HG02678 (cell line): ENCODE results near the gene PAK4.
"Not testable (repeated sequence)": the region's sequence is repeated elsewhere in the genome, so short reads cannot be mapped to it uniquely, and the experiment has no call there.

Experiments
- ATAC-seq: cut with Tn5 transposase; IDR thresholded peaks from one replicate; pipeline ENCODE4 v1.9.1; 2021; ENCODE audit warnings: mild to moderate bottlenecking, moderate library complexity; ENCODE audit not compliant: unreplicated experiment

Gene PAK4

DNA sequence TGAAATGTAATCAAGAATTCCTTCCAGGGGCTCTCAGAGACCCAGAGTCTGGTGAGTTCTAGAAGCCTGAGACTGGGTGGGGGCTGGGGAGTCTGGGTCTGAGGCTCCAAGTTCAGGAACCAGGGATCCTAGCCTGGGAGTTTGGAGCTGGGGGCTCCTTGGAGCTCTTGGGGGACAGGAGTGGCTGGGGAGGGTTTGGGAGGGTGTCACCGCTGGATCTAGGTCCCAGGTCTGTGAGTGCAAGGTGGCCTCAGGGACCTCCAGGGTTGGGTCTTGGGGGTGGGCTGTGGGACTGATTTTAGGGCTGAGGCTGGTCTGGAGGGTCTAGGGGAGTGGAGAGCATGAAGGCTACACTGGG lies 77.4 kb downstream of the PAK4 start:
- no peak for ATAC-seq

- ATAC-seq: no peak
These were observed 78.1 kb downstream of the PAK4 start, which contains the start of gene SYCN for GRCh38 chr19:39203372-39204341. Gene SYCN (minus strand): TSS chr19:39204263. CDS start chr19:39204254, 9 bp downstream.

- ATAC-seq: no peak
These were observed 79.8 kb downstream of the PAK4 start for GRCh38 chr19:39205449-39205764.

GRCh38 chr19:39206122-39206521 lies 80.5 kb downstream of the PAK4 start:
- no peak for ATAC-seq

DNA sequence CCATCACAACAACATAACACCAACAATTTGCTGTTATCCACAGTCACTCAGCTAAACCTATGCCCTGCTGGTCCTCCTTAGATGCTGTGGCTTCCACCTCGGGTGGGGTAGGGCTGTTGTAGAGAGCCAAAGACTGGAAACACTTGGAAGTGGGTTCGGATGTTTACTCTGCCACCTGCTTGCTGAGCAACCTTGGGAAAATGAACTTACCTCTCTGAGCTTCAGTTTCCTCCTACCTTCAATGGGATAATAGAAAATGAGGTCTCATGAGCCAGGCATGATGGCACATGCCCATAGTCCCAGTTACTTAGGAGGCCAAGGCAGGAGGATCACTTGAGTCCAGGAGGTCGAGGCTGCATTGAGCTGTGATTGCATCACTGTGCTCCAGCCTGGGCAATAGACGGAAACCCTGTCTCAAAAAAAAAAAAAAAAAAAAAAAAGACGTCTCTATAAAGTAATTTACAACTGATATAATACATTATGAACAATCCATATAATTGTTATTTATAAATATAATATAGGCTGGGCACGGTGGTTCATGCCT lies 81.8 kb downstream of the PAK4 start:
- no peak for ATAC-seq

DNA sequence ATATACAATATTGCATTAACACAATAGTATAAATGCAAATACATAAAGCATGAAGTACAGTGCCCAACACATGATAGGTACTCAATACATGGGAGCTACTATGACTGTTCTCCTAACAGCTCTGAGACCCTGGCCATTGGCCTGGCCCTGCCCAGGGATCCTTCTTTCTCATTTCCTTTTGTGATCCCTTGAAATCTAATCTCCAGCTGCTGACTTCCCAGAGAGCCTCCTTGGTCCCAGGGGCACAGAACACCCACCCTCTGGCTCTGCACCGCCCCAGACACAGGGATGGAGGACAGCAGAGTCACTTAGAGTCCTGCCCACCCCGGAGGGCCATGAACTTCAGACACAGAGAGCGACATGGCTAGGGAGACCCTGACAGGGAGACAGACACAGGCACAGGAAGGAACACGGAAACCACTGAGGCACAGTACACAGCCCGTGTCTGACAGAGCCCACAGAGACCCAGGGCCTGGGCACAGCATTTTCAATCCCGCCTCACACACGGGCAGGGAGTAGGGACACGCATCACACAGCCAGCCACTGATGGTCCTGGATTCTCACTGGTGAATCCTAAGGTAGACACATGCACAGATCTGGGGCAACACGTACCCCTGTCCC lies 82.7 kb downstream of the PAK4 start:
- no peak for ATAC-seq

DNA sequence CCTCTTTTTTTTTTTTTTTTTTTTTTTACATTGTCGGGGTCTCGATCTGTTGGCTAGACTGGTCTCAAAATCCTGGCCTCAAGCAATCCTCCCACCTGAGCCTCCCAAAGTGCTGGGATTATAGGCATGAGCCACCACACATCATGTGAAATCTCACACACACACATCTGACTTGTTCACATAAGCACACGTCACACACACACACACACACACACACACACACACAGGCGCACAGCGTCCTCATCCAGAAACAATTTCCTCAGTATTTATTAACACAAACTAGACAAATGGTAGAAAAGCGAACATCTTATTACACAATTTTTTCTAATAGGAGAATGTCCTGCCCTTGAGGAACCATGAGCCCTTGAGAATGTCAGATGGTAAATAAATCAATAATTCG lies 83.6 kb downstream of the PAK4 start:
- no peak for ATAC-seq

GRCh38 chr19:39211731-39212374 lies 86.3 kb downstream of the PAK4 start:
- ATAC-seq: no peak

DNA sequence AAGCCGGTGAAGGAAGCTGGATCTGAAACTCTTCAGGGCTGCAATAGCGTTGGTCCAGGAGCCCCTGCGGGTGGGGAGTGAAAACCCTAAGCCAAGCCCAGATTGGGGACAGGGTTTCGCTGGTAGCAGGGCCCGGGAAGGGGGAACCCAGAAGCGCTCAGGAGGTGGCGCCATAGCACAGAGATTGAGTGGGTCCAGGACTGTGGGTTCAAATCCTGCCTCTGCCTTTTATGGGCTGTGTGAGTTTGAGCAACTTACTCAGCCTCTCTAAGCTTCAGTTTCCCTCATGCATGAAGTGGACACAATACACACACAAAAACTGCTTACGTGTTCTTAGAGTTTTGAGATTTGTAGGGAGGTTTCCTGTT lies 86.8 kb downstream of the PAK4 start:
- ATAC-seq: no peak

GRCh38 chr19:39215323-39215722 lies 89.7 kb downstream of the PAK4 start:
- ATAC-seq: not testable (repeated sequence)

DNA sequence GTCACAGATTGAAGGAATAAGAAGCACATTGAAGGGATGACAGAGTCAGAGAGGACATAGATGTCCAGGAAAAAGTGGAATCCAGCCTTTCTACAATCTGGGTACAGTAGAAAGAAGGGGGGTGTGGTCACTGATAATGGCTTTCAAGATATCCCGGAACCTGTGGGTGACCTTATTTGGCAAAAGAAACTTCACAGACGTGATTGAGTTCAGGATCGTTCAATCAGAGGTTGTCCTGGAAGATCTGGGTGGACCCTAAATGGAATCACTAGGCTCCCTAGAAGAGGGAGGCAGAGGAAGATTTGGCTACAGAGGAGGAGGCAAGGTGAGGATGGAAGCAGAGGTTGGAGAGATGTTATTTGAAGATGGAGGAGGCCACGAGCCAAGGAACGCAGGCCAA lies 91.5 kb downstream of the PAK4 start:
- no peak for ATAC-seq

DNA sequence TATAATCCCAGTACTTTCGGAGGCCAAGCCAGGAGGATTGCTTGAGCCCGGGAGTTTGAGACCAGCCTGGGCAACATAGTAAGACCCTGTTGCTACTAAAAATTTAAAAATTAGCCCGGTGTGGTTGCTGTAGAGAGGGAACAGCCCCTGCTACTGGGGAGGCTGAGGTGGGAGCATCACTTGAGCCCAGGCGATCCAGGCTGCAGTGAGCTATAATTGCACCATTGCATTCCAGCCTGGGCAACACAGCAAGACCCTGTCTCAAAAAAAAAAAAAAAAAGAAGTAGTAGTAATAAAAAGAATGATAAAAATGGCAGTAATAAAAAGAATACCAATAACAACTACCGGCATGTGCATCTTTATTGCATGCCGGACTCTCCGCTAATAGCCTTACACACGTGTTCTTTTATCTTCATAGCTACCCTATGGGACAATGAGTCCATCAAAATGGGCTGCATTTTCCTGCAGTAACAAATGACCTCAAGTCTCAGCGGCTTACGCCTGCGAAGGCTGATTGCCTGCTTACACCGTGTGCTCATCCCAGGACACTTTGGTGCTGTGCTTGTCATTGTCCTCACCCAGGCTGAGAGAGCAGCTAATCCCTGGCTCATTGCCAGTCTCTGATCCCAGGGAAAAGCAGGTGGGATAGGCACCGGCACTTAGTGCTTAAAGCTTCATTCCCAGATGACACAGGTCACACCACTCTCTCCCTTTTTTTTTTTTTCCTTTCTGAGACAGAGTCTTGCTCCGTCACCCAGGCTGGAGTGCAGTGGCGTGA lies 92.8 kb downstream of the PAK4 start:
- ATAC-seq: no peak

DNA sequence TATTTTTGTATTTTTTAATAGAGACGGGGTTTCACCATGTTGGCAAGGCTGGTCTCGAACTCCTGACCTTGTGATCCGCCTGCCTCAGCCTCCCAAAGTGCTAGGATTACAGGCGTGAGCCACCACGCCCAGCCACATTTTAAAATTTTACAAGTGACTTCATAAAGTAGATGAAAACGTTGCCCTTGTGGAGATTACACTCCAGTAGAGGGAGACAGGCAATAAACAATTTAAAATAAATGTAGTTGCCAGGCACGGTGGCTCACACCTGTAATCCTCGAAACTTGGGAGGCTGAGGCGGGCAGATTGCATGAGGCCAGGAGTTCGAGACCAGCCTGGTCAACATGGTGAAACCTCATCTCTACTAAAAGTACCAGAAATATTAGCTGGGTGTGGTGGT lies 93.5 kb downstream of the PAK4 start:
- ATAC-seq: not testable (repeated sequence)

GRCh38 chr19:39223703-39224279 lies 98.2 kb downstream of the PAK4 start:
- ATAC-seq: no peak

GRCh38 chr19:39224910-39225309 lies 99.3 kb downstream of the PAK4 start:
- ATAC-seq: no peak
